NCI-H187 treated with DMSO at 0.1 percent for 48 hours (cell line): ENCODE data around the gene TIAM2.

Source experiments
- DNase-seq: peaks from one replicate; lab custom pipeline; 2025; lab: John Stamatoyannopoulos, UW

The TIAM2 gene

DNA sequence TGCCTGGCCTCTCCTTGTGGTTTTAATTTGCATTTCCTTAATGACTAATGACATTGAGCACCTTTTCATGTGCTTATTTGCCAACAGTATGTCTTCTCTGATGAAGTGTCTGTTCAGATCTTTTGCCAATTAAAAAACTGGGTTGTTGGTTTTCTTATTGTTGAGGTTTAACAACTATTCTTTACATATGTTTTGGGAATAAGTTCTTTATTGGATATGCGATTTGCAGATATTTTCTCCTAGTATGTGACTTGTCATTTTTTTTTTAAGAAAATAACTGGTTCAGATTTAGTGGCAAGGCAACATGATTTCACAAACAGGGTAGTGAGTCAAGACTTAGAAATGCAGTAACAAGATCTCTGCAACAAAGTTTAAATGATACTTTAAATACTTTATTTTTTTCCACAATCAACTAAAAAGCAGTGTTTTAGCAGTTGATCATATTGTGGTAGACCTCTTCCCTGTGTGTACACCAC lies 67.8 kb downstream of the TIAM2 start:
- DNase-seq, result no peak

- DNase-seq, result no peak
Measured at GRCh38 chr6:155064303-155064702, 69.2 kb downstream of the TIAM2 start.

GRCh38 chr6:155066361-155066760 lies 71.2 kb downstream of the TIAM2 start:
- DNase-seq, result no peak

- no peak for DNase-seq
Measured at GRCh38 chr6:155066921-155067680, 72.0 kb downstream of the TIAM2 start.

GRCh38 chr6:155067956-155068615 lies 73.0 kb downstream of the TIAM2 start:
- no peak for DNase-seq

- DNase-seq, result no peak
Measured at GRCh38 chr6:155069543-155069942, 74.4 kb downstream of the TIAM2 start.

- DNase-seq, result no peak
Measured at GRCh38 chr6:155075930-155076695, 81.0 kb downstream of the TIAM2 start.

GRCh38 chr6:155077331-155077730 lies 82.2 kb downstream of the TIAM2 start:
- DNase-seq, result no peak

- DNase-seq, result no peak
Measured at GRCh38 chr6:155077784-155078183, 82.7 kb downstream of the TIAM2 start.

- no peak for DNase-seq
Measured at GRCh38 chr6:155078331-155078745, 83.2 kb downstream of the TIAM2 start.

- DNase-seq, result no peak
Measured at GRCh38 chr6:155079985-155080452, 84.9 kb downstream of the TIAM2 start.

DNA sequence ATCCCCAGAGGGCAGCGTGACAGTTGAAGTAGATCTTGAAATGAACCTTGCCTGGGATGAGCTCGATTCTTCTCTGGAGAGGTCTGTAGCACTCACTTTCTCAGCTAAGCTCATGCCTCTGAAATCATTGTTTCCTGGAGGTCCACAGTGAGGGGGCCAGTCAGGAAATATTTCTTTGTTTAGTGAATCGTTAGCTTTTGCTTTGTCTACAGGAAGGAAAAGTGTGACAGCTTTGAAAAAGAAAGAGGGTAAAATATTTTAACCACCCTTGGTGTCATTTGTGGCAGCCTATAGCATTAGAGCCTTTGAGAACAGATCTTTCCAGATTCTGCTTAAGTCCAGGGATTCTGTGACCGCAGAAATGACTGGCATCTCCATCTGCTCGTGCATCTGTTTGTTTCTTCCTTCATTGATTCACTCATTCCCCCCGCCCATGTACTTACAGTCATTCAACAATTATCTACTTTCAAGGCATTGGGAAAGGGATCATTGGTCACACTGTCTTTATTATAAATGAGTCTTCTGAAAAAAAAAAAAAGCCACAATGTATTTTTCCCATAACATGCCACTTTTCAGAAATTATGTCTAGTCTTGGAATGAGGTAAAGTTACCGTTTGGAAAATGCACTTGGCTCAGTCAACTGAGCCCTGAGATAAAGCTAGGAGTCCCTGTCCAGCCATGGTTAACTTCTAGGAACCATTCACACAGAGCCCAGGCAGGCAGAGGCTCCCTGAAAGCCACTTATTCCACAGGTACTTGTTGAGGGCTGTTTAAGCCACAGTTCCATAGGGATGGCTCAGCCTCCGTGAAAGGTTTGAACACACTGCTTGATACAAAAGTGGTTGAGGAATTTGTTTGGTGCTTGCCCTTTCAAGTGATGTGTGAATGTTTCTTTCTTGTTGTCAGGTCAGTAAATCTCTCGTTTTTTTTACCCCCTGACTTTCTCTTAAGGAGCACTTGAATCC lies 86.0 kb downstream of the TIAM2 start:
- DNase-seq, result no peak

- no peak for DNase-seq
Measured at GRCh38 chr6:155084431-155085123, 89.5 kb downstream of the TIAM2 start.

- no peak for DNase-seq
Measured at GRCh38 chr6:155085582-155086257, 90.6 kb downstream of the TIAM2 start.

GRCh38 chr6:155088856-155089255 lies 93.7 kb downstream of the TIAM2 start:
- no peak for DNase-seq

DNA sequence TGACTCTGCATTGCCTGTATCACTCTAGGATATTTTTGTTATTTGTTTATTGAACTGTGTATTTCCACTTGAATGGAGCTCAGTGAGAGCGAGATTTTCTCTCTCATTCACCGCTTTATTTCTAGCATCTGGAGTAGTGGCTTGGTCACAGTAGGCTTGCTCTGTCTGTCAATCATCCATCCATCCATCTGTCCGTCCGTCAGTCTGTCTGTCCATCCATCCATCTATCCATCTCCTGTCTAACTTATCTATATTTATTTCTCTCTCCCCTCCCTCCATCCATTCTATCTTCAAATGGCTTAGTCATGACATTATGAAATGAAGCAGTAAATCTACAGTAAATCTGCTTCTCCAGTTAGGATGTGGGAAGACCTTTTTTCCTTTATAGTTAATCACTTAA lies 94.6 kb downstream of the TIAM2 start:
- no peak for DNase-seq

- DNase-seq, result no peak
Measured at GRCh38 chr6:155090166-155090565, 95.1 kb downstream of the TIAM2 start.

DNA sequence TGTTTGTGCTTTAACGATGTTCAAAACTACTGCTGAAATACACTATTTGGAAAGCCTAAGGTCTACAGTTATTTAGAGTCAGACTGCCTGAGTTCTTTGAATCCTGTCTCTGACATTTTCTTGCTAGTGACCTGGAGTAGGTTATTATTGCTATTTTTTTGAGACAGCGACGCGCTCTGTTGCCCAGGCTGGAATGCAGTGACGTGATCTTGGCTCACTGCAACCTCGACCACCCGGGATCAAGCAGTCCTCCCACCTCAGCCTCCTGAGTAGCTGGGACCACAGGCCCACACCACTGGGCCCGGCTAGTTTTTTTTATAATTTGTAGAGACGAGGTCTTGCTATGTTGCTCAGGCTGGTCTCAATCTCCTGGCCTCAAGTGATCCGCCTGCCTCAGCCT lies 96.6 kb downstream of the TIAM2 start:
- no peak for DNase-seq

DNA sequence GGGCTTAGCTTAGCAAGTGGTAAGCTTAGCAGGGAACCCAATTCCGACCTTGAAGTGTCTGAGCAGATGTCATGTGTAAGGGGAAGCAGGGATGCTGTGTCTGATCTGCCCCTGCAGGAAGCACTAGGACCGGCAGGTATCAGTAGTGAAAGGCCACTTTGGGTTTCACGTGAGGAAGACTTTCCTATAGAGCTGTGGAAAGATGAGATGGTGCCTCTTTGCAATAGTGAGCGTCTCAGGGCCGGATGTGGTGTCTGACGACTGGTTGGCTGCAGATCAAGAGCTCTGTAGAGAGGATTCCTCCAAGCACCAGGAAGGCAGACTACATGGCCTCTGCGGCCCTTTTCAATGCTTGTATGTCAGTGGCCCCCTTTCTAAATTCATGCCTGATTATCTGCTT lies 98.3 kb downstream of the TIAM2 start:
- DNase-seq, result no peak

DNA sequence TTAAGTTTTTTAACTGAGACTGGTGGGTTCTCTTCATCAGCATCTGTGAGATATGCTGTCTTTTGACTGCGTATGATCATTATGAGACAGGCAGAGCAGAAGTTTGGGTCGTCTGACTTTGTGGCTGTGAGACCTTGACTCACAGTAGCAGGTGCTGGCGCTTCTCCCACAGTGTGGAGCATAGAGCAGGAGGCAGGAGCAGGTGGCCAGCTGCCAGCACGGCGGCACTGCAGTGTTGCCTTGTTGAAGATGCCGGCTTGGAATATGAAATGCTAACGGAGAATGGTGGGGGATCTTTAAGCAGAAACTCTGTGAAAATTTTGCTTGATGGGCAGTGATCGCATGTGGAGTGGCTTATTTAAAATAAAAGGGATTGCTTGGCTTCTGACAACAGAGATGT lies 105.0 kb downstream of the TIAM2 start:
- no peak for DNase-seq
